GM21447 (cell line): ENCODE data around the gene SCAMP5.
A peak's percentile ranks its signal among the peaks of the same experiment; 100 is the strongest.

Experiments used
- ATAC-seq: cut with Tn5 transposase; IDR thresholded peaks from one replicate; pipeline ENCODE4 v1.9.1; 2021; ENCODE audit not compliant: unreplicated experiment

SCAMP5 gene

DNA sequence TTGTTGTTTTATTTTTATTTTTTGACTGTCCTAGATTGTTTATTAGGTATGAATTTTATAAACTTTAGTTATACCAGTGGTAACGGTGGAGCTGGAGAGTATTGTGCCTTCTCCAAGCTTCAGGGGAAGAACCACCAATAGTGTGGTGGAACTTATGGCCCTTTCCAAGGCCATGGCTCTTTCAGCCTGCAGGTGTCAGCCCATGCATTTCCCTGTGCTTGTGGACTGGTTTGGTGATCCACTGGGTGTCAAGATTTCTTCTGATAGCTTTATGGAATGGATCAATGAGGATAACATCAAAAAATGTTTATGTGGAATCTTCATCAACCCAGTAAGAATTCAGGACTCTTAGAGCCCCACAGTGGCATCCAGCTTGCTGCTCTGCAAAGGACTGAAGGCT lies 19.2 kb upstream of the SCAMP5 start:
- ATAC-seq = no peak

DNA sequence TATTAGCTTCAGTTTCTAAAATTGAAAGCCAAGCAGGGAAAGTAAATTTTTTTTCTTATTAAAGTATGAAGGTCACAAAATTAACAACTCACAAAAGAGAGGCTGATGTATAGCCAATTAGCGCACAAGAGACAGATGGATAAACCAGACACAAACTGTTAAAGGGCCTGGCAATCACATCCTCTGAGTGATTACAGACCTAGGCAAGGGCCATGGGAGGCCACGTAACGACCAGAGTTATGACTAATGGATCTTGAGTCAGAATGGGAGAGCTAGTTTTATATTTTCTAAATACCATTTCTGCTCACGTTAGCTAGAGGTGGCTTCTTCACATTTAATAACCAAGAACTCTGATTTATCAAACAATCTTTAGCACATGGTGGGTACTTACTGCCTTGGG lies 17.8 kb upstream of the SCAMP5 start:
- ATAC-seq = no peak

DNA sequence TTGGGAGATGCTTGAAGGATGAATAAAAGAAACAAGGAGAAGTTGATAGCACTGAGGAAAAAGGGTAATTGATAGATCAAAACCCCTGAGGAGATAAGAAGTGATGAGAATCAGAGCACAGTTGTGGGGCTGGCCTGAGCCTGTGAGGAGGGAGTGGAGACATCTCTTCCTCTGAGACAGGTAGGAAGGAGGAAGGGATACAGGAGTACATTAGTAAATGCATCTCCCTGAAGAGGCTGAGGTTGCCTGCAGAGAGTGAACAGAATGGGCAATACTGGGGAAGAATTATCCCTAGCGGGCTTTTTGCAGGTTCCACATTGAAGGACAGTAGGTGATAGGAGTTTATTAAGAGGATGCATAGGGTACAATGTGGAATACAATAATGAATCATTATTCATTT lies 17.3 kb upstream of the SCAMP5 start:
- ATAC-seq = no peak

DNA sequence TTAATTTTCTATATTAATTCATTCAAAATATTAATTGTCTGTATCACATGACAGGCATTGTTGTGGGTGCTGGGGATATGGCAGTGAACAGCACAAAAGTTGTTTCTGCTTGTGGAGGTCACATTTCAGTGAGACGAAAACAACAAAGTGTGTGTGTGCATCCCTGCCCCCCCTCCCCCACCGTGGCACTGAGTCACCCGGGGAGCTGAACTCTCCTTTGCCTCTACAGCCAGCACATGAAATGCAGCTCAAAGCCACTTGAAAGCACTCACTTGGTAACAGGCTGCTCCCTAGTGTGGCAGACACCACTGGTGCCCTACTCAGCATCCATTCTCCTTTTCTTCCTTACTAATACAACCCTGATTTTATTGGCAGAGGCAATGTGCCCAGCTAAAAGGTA lies 16.9 kb upstream of the SCAMP5 start:
- no peak for ATAC-seq

DNA sequence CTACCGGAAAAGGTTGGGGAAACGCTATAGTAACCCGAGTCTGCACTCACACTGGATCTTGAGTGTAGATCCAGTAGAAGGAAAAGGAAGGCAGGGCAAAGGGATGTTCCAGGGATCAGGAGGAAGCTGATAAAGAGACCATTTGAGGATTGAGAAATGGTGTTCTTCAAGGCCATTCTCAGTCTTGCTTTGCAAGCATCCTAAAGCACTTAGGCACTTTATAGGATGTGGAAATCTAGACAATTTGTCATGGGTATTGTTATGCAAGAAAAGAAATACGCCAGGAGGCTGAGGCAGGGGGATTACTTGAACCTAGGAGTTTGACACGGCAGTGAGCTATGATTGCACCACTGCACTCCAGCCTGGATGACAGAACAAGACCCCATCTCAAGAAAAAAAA lies 13.2 kb upstream of the SCAMP5 start:
- ATAC-seq = no peak

DNA sequence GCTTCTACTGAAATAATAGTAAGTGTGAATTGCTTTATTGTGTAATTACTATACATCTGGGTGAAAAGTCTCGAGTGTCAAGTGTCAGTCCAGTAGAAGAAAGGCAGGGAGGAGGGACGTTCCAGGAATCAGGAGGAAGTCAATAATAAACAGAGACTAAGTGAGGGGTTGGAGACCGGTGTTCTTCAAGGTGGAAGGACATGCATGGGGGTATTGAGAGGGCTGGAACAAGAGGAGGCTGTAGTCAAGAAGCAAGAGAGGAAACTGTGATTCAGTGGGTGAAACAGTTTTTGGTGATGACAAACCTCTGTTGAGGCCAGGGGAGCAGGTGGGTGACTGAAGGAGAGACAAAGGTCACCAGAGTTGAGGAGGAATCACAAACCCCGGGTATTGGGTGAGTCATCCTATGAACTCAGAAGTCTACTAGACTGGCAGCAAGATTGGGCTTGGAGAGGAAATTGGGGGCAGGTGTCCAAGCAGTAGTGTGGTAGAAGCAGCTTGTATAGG lies 11.6 kb upstream of the SCAMP5 start:
- peak; percentile 58 for ATAC-seq

DNA sequence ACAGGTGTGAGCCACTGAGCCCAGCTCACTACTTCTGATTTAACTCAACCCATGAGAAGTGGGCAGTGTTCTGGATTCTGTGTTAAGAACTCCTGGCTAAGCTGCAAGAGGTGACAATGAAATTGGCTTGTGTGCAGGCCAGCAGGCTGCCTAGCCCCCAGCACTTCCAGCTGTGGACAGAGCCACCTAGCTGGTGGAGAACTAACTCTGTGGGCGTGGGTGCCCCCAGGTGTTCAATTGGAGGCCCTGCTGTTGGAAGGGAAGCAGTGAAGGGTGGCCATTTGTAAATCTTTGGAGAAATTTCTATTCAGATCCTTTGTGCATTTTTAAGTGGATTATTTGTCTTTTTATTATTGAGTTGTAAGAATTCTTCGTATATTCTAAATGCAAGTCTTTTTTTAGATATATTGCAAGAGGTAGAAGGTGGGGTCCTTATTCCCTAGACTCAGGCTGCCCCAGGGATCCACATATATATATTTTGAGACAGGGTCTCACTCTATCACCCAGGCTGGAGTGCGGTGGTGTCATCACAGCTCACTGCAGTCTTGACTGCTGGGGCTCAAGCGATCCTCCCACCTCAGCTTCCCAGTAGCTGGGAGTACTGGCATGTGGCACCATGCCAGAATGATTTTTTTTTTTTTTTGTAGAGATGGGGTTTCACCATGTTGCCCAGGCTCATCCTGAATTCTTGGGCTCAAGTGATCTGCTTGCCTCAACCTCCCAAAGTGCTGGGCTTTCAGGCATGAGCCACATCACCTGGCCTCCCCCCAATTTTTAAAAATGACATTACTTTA lies 7.2 kb upstream of the SCAMP5 start:
- ATAC-seq = no peak

DNA sequence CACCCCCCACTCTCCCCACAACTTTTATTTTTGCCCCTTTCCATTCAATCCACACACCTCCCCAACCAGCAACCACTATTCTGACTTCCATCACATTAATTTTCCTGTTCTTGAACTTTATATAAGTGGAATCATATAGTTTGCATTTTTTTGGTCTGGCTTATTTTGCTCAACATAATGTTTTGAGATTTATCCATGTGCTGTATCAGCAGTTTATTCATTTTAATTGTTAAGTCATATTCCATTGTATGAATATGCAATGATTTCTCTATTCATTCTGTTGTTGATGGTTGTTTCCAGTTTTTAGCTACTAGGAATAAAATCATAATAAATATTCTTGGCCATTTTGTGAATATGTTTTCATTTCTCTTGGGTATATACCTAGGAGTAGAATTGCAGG lies 5.8 kb upstream of the SCAMP5 start:
- ATAC-seq = no peak

DNA sequence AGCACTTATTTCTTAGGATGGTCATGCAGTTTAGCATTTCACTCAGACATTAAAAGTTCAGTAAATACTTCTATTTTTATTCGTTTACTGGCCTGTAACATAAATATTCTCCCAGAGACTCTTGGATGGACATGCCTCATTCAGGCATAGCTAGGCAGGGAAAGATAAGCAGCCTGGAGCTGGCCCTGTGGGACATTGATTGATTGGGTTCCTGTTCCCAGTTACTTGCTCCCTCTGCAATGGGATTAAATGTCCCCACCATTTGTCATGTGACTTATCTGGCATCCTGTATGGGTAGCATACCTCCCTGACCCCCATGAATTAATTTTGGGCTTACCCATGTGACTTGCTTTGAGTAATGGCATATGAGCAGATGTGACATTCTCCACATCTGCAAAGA lies 2.7 kb upstream of the SCAMP5 start:
- no peak for ATAC-seq

DNA sequence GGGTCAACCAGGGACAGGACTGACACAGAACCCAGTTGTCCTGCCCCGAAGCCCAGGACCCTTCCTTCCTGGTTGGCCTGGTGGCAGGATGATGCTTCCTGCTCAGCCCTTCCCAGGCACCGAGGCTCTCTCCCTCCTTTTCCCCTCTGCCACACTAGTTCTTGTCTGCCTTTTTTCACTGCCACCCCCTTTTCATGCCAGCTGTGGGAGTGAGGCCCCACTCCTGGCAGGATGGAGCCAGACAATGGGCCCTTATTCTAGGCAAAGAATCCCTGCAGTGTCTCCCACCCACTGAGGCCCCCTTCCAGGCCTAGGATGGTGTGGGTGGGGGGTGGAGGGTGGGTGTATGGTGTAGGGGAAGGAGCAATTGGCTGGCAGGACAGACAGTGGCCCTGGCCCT lies 1.1 kb upstream of the SCAMP5 start:
- no peak for ATAC-seq

DNA sequence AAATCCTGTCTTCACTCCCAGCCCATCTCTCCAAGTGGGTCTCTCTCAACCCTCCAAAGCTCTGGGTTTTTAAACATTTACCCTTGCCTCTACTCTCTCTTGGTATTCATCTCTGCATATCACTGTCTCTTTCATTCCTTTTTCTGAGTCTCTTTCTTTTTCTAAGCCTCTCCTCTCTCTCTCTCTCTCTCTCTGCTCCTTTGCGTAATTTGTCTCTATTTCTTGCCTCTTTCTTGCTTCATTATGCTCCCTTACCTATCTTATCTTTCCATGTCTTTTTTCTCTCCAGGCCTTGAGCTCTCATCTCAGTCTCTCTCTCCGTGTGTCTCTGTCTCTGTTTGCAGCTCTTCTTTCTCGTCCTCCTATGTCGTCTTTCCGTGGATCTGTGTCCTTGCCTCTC lies 678 bp upstream of the SCAMP5 start:
- no peak for ATAC-seq

DNA sequence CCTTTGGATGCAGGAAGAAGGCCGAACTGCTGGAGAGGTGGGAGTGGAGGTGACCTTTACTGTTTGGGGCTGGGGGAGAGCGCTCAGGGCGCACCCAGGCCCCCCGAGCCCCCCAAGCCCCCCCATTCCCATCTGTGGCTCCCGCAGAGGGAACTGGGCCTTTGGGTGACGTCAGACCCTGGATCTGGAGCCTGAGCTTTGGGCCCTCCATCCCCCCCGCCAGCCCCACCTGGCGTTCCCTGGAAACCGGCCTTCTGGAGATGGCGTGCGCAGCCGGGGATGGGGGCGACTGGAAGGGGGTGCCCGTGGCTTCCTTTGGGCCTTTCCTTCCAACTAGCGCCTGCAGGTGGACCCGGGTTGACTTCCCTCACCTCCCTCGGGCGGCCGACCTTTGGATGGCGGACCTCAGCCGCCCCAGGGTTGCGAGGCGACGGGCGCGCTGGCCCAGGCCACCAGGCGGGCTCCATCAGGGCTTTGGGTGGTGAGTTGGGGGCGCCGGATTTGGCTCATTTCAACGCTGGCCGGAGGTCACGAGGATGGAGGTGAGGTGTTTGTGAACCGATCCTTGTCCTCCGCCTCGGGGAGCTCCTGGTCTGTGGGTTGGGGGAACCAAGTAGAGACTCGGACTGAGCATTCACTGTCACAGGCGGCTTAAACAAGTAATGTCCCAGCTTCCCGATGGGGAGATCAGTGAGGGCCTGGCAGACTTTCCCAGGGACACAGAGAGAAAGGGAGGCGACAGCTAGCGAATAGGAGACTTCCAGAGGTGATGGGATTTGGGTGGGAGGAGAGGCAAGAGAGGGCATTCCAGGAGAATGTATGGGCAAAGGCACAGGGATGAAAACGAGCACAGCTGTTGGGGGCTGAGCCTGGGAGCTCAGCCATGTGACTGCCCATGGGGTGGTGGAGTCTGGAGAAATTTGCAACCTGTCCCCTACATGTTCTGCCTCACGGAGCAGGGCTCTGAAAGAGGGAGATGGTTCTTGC lies 709 bp downstream of the SCAMP5 start:
- no peak for ATAC-seq

DNA sequence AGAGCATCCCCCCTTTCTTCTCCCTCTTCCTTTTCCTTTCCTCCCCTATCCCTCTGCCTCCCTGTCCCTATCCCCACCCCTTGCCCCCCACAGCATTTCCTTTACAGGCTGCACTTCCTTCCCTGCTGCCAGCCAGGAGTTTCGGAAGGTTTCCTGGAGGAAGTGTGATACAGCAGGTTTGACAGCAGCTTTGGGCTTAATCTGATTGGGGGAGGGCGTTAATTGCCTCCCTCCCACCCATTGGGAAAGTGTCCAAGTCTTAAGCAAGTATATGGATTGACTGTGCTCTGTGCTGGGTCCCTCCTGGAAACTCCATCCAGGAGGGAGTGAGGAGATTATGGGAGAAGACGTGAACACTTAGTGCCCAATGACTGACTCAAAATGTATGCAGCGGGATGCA lies 1.8 kb downstream of the SCAMP5 start:
- ATAC-seq = no peak

DNA sequence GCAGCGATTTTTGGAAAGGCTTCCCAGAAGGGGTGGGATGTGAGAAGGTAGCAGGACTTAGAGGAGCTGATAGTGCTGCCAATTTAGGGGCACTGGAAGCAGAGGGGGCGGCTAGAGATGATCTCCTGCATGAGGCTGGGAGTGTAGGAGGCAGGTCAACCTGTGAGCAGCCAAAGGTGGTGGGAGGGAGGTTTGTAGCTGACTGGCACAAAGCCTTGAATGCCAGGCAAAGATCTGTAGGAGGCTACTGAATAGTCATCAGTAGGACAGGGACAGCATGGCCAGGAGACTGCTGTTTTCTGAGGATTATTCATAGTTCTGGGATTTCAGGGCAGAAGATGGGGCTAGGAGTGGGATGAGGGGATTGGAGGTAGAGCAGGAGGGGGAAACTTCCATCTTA lies 2.2 kb downstream of the SCAMP5 start:
- no peak for ATAC-seq

DNA sequence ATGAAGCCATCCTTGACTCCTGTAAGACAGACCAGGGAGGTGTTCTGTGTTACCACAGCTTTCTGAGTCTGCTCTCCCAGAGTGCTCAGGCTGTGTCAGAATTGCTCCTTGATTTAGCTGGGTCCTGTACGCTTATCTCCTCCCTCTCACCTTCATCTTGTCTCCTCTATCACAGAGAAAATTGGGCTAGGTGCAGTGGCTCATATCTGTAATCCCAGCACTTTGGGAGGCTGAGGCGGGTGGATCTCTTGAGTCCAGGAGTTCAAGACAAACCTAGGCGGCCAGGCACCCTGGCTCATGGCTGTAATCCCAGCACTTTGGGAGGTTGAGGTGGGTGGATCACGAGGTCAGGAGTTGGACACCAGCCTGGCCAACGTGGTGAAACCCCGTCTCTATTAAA lies 5.9 kb downstream of the SCAMP5 start:
- no peak for ATAC-seq

DNA sequence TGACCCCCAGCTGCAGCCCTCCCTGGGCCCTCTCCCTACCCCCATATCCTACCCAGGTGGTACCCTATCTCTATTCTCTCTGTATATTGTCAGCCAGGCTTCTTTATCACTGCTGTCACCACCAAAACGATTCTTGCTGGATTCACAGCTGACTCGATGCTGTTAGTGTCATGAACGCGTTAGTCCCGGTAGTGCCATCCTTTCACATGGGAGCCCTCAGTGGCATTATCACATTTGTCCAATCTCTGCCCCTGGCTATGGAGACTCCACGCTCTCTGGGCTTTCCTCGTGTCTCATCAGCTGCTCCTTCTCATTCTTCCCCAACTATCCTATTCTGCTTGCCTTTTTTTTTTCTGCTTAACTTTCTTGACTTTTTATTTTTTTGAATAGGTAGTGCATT lies 7.0 kb downstream of the SCAMP5 start:
- ATAC-seq = no peak

DNA sequence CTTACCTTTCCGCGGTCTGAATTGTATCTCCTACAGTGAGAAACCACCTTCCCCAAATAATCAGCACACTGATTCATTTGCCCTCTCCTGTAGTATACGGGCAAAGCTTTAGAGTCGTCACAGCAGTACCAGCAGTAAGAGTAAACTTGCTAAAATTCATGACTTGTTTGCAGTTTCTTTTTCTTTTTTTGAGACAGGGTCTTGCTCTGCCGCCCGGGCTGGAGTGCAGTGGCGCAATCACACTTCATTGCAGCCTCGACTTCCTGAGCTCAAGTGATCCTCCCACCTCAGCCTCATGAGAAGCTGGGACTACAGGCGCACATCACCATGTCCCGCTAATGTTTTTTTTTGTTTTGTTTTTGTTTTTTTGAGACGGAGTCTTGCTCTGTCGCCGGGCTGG lies 11.9 kb downstream of the SCAMP5 start:
- no peak for ATAC-seq

DNA sequence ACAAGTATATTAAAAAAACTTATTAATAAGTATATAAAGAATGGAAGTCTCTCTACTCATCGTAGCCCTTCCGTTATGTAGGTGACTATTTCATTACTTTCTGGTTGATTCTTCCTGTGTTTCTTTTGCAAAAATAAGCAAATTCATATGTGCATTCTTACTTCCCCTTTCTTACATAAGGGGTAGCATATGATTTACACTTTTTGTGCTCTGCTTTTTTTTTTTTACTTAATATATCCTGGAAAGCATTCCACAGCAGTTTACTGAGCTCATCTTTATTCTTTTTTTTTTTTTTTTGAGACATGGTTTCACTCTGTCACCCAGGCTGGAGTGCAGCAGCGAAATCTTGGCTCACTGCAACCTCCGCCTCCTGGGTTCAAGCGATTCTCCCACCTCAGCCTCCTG lies 12.9 kb downstream of the SCAMP5 start:
- ATAC-seq = peak; percentile 44

DNA sequence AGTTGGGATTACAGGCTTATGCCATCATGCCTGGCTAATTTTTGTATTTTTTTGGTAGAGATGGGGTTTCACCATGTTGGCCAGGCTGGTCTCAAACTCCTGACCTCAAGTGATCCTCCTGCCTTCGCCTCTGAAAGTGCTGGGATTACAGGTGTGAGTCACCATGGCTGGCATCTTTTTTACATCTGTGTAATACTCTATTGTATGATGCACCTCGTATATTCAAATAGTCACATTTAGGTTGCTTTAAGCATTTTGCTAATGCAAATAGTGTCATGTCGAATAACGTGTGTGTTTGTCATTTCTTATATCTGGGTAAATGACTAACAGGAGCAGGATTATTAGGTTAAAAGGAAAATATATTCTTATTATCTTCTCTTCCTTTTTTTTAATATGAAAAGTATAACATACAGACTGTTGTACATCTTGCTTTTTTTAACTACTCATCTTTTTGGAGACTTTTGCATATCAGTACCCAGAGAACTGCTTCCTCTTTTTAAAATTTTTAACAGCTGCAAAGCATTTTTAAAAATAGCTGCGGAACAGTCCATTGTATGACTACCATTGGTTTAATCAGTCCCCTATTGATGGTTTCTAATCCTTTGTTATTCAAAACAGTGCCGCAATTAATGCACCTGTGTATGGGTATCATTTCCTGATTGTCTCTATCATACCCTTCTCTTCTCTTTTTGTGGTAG lies 13.4 kb downstream of the SCAMP5 start:
- ATAC-seq = peak; percentile 77

DNA sequence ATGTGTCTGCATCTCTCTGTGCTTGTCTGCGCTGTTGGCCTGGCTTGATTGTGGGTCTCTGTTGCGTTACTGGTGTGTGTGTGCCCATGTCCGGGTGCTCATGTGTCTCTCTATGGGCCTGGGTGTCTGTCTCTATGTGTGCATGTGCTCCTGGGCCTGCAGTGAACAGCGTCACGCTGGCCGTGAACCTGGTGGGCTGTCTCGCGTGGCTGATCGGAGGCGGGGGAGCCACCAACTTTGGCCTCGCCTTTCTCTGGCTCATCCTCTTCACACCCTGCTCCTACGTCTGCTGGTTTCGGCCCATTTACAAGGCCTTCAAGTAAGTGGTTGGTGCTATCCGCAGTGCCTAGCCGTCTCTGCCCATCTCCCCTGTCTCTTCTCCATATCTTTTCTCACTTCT lies 21.1 kb downstream of the SCAMP5 start:
- ATAC-seq = no peak

DNA sequence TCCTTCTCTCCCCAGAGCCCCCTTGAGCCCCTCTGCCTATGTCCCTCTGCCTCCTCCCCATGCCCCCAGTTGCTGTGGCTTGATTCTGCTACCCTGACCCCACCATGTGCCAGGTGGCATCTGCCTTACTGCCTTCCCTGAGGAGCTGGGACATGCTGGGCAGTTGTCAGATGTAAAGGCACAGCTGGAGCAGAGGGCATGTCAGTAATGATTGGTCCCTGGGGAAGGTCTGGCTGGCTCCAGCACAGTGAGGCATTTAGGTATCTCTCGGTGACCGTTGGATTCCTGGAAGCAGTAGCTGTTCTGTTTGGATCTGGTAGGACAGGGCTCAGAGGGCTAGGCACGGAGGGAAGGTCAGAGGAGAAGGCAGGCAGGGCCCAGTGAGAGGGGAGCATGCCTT lies 24.6 kb downstream of the SCAMP5 start:
- no peak for ATAC-seq
